Left colon (tissue), 2 donors: ENCODE data around the gene KRTAP5-6. TPM values are rescaled to one million over a fixed set of nuclear protein-coding genes. Genes with fewer than 3 reads are reported as not detected.
"Not testable (repeated sequence)": the region's sequence is repeated elsewhere in the genome, so short reads cannot be mapped to it uniquely, and the experiment has no call there.

Experiments
- ATAC-seq: fragments of 200-7000 bp; cut with Tn5 transposase; one replicate; pipeline ENCODE4 v1.9.1; 2020; ENCODE audit warnings: mild to moderate bottlenecking, moderate library complexity
- DNase-seq, 2 donors: peaks; one replicate each; pipeline ENCODE4 v3.0.0-alpha.2; 2020
- intact Hi-C, 2 donors: fragments of 100-400 bp; cut with DNase I in 1 of 2; cut with micrococcal nuclease in 1 of 2; formaldehyde crosslinking; loops; one replicate each; pipeline versions ENCODE4 v1.11.2 to v1.14.0; 2022; cut with DNase I, micrococcal nuclease
- total RNA-seq, 2 donors: library from RNA; stranded (reverse); fragmentation: NEBNext Ultra II Directional; extraction: Animal tissue kit (Norgen Biotek cat#: 25700); gene quantifications; one replicate each; pipeline ENCODE4 v1.2.1, GENCODE V29; 2021
- donor health status: DM: no; HTN: no; CAD: no.
- donor health status: DM: yes; HTN: yes; CAD: no.

Gene KRTAP5-6
- total RNA-seq, 2 donors from 2014 or later, result not detected

GRCh38 chr11:1675536-1676228 lies 21.3 kb upstream of the KRTAP5-6 start:
- DNase-seq, result no peak
- intact Hi-C loops, result no loop called here
- ATAC-seq, result no peak

GRCh38 chr11:1676229-1676740 lies 20.7 kb upstream of the KRTAP5-6 start:
- ATAC-seq, result no peak
- intact Hi-C loops, result no loop called here
- no peak for DNase-seq

- ATAC-seq (no peak), DNase-seq (no peak)
- intact Hi-C loops, result no loop called here
These were observed 17.1 kb upstream of the KRTAP5-6 start for GRCh38 chr11:1679881-1680280.

- ATAC-seq (no peak), DNase-seq (no peak)
- intact Hi-C loops, result no loop called here
These were observed 14.6 kb upstream of the KRTAP5-6 start for GRCh38 chr11:1682225-1682905.

GRCh38 chr11:1683216-1683615 lies 13.8 kb upstream of the KRTAP5-6 start:
- intact Hi-C loops, ATAC-seq, DNase-seq: not testable (repeated sequence)

- intact Hi-C loops, ATAC-seq, DNase-seq: not testable (repeated sequence)
These were observed 13.0 kb upstream of the KRTAP5-6 start for GRCh38 chr11:1683904-1684572.

GRCh38 chr11:1684886-1685874 lies 11.8 kb upstream of the KRTAP5-6 start:
- intact Hi-C loops, ATAC-seq, DNase-seq: not testable (repeated sequence)

GRCh38 chr11:1686220-1686619 lies 10.8 kb upstream of the KRTAP5-6 start:
- intact Hi-C loops, DNase-seq, ATAC-seq: not testable (repeated sequence)

GRCh38 chr11:1688336-1688947 lies 8.6 kb upstream of the KRTAP5-6 start:
- ATAC-seq, DNase-seq, intact Hi-C loops: not testable (repeated sequence)

GRCh38 chr11:1689250-1690166 lies 7.5 kb upstream of the KRTAP5-6 start:
- not testable (repeated sequence) for ATAC-seq, DNase-seq
- intact Hi-C loops, result loop anchor here in 1 of 2 donors (5.0 kb wide), 1 partner anchor 143 kb away; the partner anchor contains the start of gene SYT8

GRCh38 chr11:1690167-1691025 lies 6.6 kb upstream of the KRTAP5-6 start:
- no peak for DNase-seq
- ATAC-seq, result no peak
- intact Hi-C loops, result loop anchor here in 1 of 2 donors (5.0 kb wide), 1 partner anchor 142 kb away; the partner anchor contains the start of gene SYT8

- no peak for ATAC-seq
- DNase-seq, result no peak
- intact Hi-C loops, result loop anchor here in 1 of 2 donors (5.0 kb wide), 1 partner anchor 141 kb away; the partner anchor contains the start of gene SYT8
These were observed 5.7 kb upstream of the KRTAP5-6 start for GRCh38 chr11:1691026-1691877.

- intact Hi-C loops, result loop anchor here in 1 of 2 donors (5.0 kb wide), 1 partner anchor 140 kb away; the partner anchor contains the start of gene SYT8
- DNase-seq (no peak), ATAC-seq (no peak)
These were observed 4.9 kb upstream of the KRTAP5-6 start for GRCh38 chr11:1691878-1692707.
